B cell (primary cell): ENCODE results near the gene RNF111. TPM values are rescaled to one million over a fixed set of nuclear protein-coding genes. Genes with fewer than 3 reads are reported as not detected.

Experiments used
- ATAC-seq: fragments of 200-7000 bp; cut with Tn5 transposase; one replicate; pipeline ENCODE4 v1.10.0; 2021; ENCODE audit warnings: low read depth, mild to moderate bottlenecking, moderate number of reproducible peaks, moderate library complexity
- CTCF ChIA-PET: fragments of 350-600 bp; sonication (Branson Sonifier 250); formaldehyde crosslinking; loops from one replicate; lab custom pipeline; 2021; ENCODE audit warnings: antibody characterized with exemption, inconsistent platforms; lab: Charles Lee
- POLR2A ChIA-PET: fragments of 350-600 bp; sonication (Branson Sonifier 250); formaldehyde crosslinking; loops from one replicate; lab custom pipeline; 2021; ENCODE audit warnings: antibody characterized with exemption; lab: Charles Lee
- DNase-seq: peaks from one replicate; pipeline ENCODE4 v3.0.0; 2013
- H2AFZ ChIP-seq: 2 replicates; pipeline ENCODE4 v1.6.1; 2012; ENCODE audit warnings: mild to moderate bottlenecking, low read depth, low read length; ENCODE audit not compliant: insufficient read depth, poor library complexity, severe bottlenecking
- H3K27ac ChIP-seq, 2 donors: 1 replicate in 1 of 2; 2 replicates in 1 of 2; pipeline ENCODE4 v1.5.1; 2012 to 2013; ENCODE audit warnings: low read length in 2 of 2, mild to moderate bottlenecking in 2 of 2, moderate library complexity in 1 of 2
- H3K27me3 ChIP-seq, 4 experiments: fragments of 200-600 bp in 1 of 4; sonication (generic) in 1 of 4; replicated peaks in 1 of 4; 1 replicate in 2 of 4; 2 replicates in 2 of 4; pipeline versions ENCODE4 v1.6.1 to v1.7.0; 2013 to 2016; ENCODE audit warnings: low read length in 3 of 4, mild to moderate bottlenecking in 2 of 4, mixed read lengths in 1 of 4, moderate library complexity in 1 of 4; ENCODE audit not compliant: insufficient read depth in 4 of 4, control insufficient read depth in 3 of 4; ENCODE audit errors: control extremely low read depth in 1 of 4
- H3K36me3 ChIP-seq, 2 experiments: replicated peaks in 1 of 2; 1 replicate in 1 of 2; 2 replicates in 1 of 2; pipeline versions ENCODE4 v1.6.1 to v1.7.1; 2013; ENCODE audit warnings: low read length in 1 of 2; ENCODE audit not compliant: insufficient read depth in 2 of 2, control insufficient read depth in 1 of 2; ENCODE audit errors: control extremely low read depth in 1 of 2, extremely low read depth in 1 of 2
- H3K4me1 ChIP-seq, 2 donors: fragments of 200-600 bp in 1 of 2; sonication (generic) in 1 of 2; 1 replicate in 1 of 2; 2 replicates in 1 of 2; pipeline versions ENCODE4 v1.5.1 to v1.6.1; 2013 to 2017; ENCODE audit warnings: low read length in 2 of 2; ENCODE audit not compliant: control insufficient read depth in 2 of 2, insufficient read depth in 2 of 2
- H3K4me2 ChIP-seq: replicated peaks from 2 replicates; pipeline ENCODE3; 2012; ENCODE audit warnings: mild to moderate bottlenecking, low read depth, low read length; ENCODE audit not compliant: poor library complexity, severe bottlenecking
- H3K4me3 ChIP-seq, 5 experiments: fragments of 200-600 bp in 1 of 5; sonication (generic) in 1 of 5; 1 replicate in 3 of 5; 2 replicates in 2 of 5; pipeline versions ENCODE4 v1.5.1 to v1.7.0; 2011 to 2016; ENCODE audit warnings: low read length in 4 of 5, mild to moderate bottlenecking in 4 of 5, low read depth in 2 of 5, control low read depth in 1 of 5, moderate library complexity in 1 of 5; ENCODE audit not compliant: insufficient read depth in 1 of 5; ENCODE audit errors: control extremely low read depth in 1 of 5, extremely low read depth in 1 of 5
- H3K79me2 ChIP-seq: fragments of 200-600 bp; sonication (generic); one replicate; pipeline ENCODE4 v1.6.0; 2016; ENCODE audit warnings: low read length; ENCODE audit not compliant: control insufficient read depth, insufficient read depth
- H3K9ac ChIP-seq: fragments of 200-600 bp; sonication (generic); 2 replicates; pipeline ENCODE4 v1.6.1; 2017; ENCODE audit warnings: mild to moderate bottlenecking, low read length, moderate library complexity
- H3K9me3 ChIP-seq, 3 donors: one replicate each; pipeline versions ENCODE4 v1.6.1 to v1.7.1; 2013; ENCODE audit warnings: low read length in 2 of 3; ENCODE audit not compliant: control insufficient read depth in 2 of 3, insufficient read depth in 1 of 3; ENCODE audit errors: control extremely low read depth in 1 of 3
- H4K20me1 ChIP-seq: 2 replicates; pipeline ENCODE4 v1.6.0; 2012; ENCODE audit warnings: mild to moderate bottlenecking, low read length; ENCODE audit not compliant: insufficient read depth, control insufficient read depth, poor library complexity, severe bottlenecking
- H3K27ac Mint-ChIP-seq: one replicate; pipeline ENCODE4 v1.8.0; 2021; ENCODE audit warnings: mixed read lengths
- H3K27me3 Mint-ChIP-seq: one replicate; pipeline ENCODE4 v1.8.0; 2021; ENCODE audit warnings: mixed read lengths
- H3K4me1 Mint-ChIP-seq: one replicate; pipeline ENCODE4 v1.8.0; 2021; ENCODE audit warnings: mixed read lengths
- H3K4me3 Mint-ChIP-seq: one replicate; pipeline ENCODE4 v1.8.0; 2021; ENCODE audit warnings: mixed read lengths
- H3K9me3 Mint-ChIP-seq: one replicate; pipeline ENCODE4 v1.8.0; 2022; ENCODE audit warnings: mixed read lengths; ENCODE audit not compliant: insufficient read depth
- CTCF ChIP-seq: fragments of 200-600 bp; IDR thresholded peaks from one replicate; pipeline ENCODE4 v1.8.0; 2022; ENCODE audit warnings: antibody characterized with exemption, mild to moderate bottlenecking
- EZH2 ChIP-seq: IDR thresholded peaks from 2 replicates; pipeline ENCODE4 v1.6.1; 2012; ENCODE audit warnings: borderline replicate concordance, low read depth, mild to moderate bottlenecking, moderate library complexity, low read length; ENCODE audit not compliant: insufficient read depth, poor library complexity, severe bottlenecking
- WGBS: methylation state at CpG from one replicate; pipeline ENCODE4 v1.1.5; 2013; ENCODE audit warnings: missing lambda C conversion rate; ENCODE audit not compliant: insufficient coverage; 5-methylcytosine and 5-hydroxymethylcytosine counted together
- intact Hi-C: fragments of 100-400 bp; cut with micrococcal nuclease; formaldehyde crosslinking; loops from one replicate; pipeline ENCODE4 v1.10.0; 2022
- polyA plus RNA-seq: library from polyadenylated mRNA; depleted of rRNA; stranded (reverse); fragments of >200 nt; gene quantifications from 2 replicates; pipeline ENCODE4 v1.2.3, GENCODE V29; 2012
- total RNA-seq, 2 donors: library from RNA; stranded (reverse); fragments of 120-200 nt in 1 of 2; gene quantifications; 1 replicate in 1 of 2; 2 replicates in 1 of 2; pipeline versions ENCODE4 v1.2.3 to v1.2.4, GENCODE V29; 2013 to 2022

The RNF111 gene
- total and polyA plus RNA-seq, 2 donors (not counting 1 experiment from before 2014, with no cell fraction given) = 24.9 to 72.3 TPM

GRCh38 chr15:58966698-58967097 is 20.8 kb upstream of the RNF111 start:
- CTCF ChIA-PET = interaction anchor here (1.1 to 3.1 kb wide), 4 partner anchors 10 to 562 kb away, joined by 3 to 8 read pairs (median 6); no protein-coding TSS in a partner anchor
- H3K9me3 Mint-ChIP-seq = no peaks in the 10 kb centered on the region
- WGBS = 79% methylated on average over 2 of the region's 3 CpGs

GRCh38 chr15:58967479-58967878 is 20.0 kb upstream of the RNF111 start:
- Histone ChIP-seq H2AFZ (no peak overlapping the region), H3K36me3 (no peaks in the 10 kb centered on the region), H3K27ac (no peak overlapping the region), H3K27me3 (no peaks in the 10 kb centered on the region), H4K20me1 (no peaks in the 10 kb centered on the region), H3K4me1 (no peaks in the 10 kb centered on the region), H3K79me2 (no peaks in the 10 kb centered on the region), H3K4me3 (no peak overlapping the region), H3K9ac (no peak overlapping the region), H3K9me3 (no peaks in the 10 kb centered on the region), H3K4me2 (no peak overlapping the region)
- ChIA-PET POLR2A (no interaction called here), CTCF (interaction anchor here (0.6 to 3.1 kb wide), 5 partner anchors 10 to 562 kb away, joined by 3 to 8 read pairs (median 6); no protein-coding TSS in a partner anchor)
- Mint-ChIP-seq H3K9me3 (no peaks in the 10 kb centered on the region), H3K27me3 (no peaks in the 10 kb centered on the region), H3K4me1 (no peaks in the 10 kb centered on the region), H3K4me3 (no peak overlapping the region), H3K27ac (no peak overlapping the region)
- no peak for ATAC-seq
- WGBS = 100% methylated on average over 1 of the region's 2 CpGs
- DNase-seq = no peak
- intact Hi-C loops = no loop called here
- TF ChIP-seq CTCF (no peak), EZH2 (no peak)

More at GRCh38 chr15:58966698-58967097, 20.8 kb upstream of the RNF111 start:
- Histone ChIP-seq H3K4me2 (no peak overlapping the region), H3K36me3 (no peaks in the 10 kb centered on the region), H3K9me3 (no peaks in the 10 kb centered on the region), H3K4me1 (no peaks in the 10 kb centered on the region), H2AFZ (no peak overlapping the region), H3K27ac (no peak overlapping the region), H3K79me2 (no peaks in the 10 kb centered on the region), H3K9ac (no peak overlapping the region), H3K27me3 (no peaks in the 10 kb centered on the region), H4K20me1 (no peaks in the 10 kb centered on the region), H3K4me3 (no peak overlapping the region)
- POLR2A ChIA-PET = no interaction called here
- DNase-seq = no peak
- TF ChIP-seq EZH2 (no peak), CTCF (no peak)
- H3K27ac Mint-ChIP-seq = no peak overlapping the region
- no peaks in the 10 kb centered on the region for H3K4me1 Mint-ChIP-seq
- H3K4me3 Mint-ChIP-seq = no peak overlapping the region
- intact Hi-C loops = no loop called here
- ATAC-seq = no peak
- H3K27me3 Mint-ChIP-seq = no peaks in the 10 kb centered on the region
